HG03108 (cell line): ENCODE data around the gene MROH2A.

Experiments
- ATAC-seq: cut with Tn5 transposase; IDR thresholded peaks from one replicate; pipeline ENCODE4 v1.9.1; 2021; ENCODE audit warnings: moderate library complexity; ENCODE audit not compliant: unreplicated experiment

Gene MROH2A

GRCh38 chr2:233761040-233761769 is 16.9 kb upstream of the MROH2A start:
- ATAC-seq: no peak

DNA sequence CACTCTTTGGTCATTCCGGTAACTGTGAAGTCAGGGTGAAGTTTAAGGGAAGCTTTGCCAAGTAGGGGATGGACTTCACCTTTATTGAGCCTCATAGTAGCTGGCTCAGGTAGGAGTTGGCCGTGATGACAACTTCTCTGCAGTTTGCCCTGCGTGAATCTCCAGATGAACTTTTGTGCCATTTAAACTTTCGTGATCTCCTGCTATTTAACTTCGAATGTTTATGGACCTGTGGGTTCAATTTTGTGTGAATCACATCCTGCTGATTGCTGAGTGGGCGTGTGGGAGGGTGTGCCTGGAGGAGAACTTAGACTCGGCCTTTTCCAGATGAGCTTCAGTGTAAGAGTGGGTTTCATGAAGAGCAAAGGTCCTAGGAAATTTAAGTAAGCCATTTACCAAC is 13.9 kb upstream of the MROH2A start:
- no peak for ATAC-seq

- ATAC-seq: no peak
Observed at GRCh38 chr2:233764761-233765160, 13.4 kb upstream of the MROH2A start.

GRCh38 chr2:233766416-233766815 is 11.7 kb upstream of the MROH2A start:
- no peak for ATAC-seq

DNA sequence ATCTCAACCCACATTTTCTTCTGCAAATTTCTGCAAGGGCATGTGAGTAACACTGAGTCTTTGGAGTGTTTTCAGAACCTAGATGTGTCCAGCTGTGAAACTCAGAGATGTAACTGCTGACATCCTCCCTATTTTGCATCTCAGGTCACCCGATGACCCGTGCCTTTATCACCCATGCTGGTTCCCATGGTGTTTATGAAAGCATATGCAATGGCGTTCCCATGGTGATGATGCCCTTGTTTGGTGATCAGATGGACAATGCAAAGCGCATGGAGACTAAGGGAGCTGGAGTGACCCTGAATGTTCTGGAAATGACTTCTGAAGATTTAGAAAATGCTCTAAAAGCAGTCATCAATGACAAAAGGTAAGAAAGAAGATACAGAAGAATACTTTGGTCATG is 10.1 kb upstream of the MROH2A start:
- ATAC-seq: no peak

DNA sequence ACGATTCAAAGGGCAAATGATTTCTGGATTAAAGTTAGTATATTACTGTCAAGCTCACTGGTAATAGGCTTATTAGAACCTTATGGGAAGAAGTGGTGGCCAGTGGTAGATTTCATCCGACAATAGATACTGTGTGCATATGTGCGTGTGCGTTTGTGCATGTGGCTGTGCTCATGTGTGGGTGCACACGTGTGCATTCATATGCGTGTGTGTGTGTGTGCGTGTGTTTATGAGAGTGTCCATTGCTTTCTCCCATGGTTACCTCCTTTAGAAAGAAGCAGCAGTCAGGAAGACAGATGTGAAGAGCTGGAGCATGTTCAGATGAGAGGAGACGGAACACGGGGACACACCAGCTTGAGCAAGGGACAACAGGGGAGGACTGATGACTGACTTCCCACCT is 8.9 kb upstream of the MROH2A start:
- no peak for ATAC-seq

DNA sequence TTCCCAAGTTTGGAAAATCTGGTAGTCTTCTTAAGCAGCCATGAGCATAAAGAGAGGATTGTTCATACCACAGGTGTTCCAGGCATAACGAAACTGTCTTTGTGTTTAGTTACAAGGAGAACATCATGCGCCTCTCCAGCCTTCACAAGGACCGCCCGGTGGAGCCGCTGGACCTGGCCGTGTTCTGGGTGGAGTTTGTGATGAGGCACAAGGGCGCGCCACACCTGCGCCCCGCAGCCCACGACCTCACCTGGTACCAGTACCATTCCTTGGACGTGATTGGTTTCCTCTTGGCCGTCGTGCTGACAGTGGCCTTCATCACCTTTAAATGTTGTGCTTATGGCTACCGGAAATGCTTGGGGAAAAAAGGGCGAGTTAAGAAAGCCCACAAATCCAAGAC is 6.0 kb upstream of the MROH2A start:
- ATAC-seq: no peak

- ATAC-seq: no peak
Observed at GRCh38 chr2:233772583-233772982, 5.5 kb upstream of the MROH2A start.

DNA sequence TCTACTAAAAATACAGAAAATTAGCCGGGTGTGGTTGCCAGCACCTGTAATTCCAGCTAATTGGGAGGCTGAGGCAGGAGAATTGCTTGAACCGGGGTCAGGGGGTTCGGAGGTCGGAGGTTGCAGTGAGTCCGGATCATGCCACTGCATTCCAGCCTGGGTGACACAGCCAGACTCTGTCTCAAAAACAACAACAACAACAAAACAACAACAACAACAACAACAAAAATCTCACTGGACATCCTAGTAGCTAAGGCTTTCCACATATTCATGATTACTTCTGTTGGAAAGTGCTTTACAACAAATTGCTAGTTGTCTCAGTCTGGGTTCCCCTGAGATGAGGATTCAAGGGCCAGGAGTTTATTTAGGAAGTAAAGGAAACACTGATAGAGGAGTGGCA is 4.3 kb upstream of the MROH2A start:
- no peak for ATAC-seq

- ATAC-seq: no peak
Observed at GRCh38 chr2:233775414-233775813, 2.7 kb upstream of the MROH2A start.

DNA sequence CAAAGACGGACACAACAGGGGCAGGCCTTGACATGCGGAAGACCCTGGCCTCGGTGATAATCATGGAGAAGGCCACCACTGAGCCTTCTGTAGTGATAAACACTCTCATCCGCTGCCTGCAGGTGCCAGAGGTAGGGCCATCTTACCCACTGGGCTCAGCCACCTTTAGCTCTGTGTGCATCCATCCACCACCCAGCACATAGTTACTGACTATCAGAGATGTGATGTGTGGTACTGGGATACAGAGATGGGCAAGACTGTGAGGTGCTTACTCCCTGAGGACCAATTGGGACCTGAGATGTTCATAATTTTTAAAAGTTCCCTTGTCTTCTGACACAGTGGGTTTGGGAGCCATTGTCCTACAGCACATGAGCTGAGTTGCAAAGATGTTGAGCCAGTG is 1.6 kb downstream of the MROH2A start:
- no peak for ATAC-seq

GRCh38 chr2:233780771-233781170 is 2.6 kb downstream of the MROH2A start:
- ATAC-seq: no peak

DNA sequence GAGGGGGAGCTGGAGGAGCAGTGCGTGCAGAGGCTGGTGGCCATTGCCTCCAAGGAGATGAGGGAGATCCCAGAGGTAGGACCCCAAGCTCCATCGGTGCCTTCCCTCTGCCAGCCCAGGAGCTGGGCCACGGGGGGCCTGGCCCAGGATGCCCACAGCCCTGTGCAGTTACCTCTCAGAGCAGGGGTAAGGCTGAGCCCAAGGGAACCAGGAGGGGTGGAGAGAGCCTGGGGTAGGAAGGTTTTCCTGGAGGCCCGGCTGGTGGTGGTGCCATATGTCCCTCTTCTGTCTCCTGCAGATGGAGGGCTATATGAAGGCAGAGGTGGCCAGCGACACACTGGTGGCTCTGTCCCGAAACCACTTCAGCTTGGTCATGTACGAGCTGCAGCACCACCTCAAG is 11.4 kb downstream of the MROH2A start:
- no peak for ATAC-seq

DNA sequence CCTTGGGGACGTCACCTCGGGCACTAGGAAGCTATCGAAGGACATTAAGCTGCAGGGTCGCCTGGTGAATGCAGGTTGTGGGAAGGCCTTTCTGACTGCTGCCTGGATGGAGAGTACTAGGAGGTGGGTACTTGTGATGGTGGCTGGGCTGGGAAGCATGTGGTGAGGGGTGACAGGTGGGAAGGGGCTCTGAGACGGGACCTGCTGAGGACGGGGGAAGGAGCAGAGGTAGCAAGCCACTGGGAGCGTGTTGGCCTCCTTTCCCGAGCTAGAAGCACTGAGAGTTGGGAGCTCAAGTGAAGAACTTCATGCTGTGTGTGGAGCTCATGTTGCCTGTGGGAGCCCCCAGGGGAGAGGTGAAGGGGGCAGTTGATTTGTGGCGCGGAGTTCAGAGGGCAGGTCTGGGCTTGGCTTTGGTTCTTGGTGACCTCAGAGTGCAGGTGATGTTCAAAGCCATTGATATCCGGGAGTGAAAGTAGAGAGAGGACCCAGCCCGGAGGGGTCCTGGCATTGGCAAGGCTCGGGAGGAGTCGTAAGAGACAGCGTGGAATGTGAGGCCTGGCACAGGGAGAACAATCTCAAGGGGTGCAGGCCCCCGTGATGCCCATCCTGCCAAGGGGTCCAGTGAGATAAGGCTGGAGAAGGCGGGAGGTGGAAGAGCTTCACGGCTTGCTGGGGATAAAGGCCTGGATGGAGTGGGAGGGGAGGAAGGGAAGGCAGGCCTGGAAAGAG is 13.2 kb downstream of the MROH2A start:
- ATAC-seq: no peak

DNA sequence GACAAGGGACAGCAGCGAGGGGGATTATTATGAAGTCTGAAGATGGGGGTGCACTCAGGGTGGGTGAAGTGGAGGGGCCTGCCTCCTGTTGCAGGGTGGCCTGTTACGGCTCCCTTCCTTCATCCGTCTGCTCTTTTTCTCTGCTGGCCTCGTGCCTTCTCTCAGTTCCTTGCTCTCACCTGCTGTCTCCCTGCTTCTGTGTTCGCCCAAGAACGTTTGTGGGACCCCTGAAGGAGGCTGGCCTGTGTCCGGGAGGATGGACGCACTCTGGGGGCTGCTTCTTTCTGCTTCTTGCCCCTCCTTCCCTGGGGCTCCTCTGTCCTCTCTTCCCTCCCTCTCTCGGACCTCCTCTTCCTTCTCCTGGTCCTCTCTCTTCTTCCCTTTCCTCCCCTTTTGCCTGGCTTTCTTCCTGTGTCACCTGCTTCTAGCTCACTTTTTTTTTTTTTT is 13.8 kb downstream of the MROH2A start:
- ATAC-seq: no peak

DNA sequence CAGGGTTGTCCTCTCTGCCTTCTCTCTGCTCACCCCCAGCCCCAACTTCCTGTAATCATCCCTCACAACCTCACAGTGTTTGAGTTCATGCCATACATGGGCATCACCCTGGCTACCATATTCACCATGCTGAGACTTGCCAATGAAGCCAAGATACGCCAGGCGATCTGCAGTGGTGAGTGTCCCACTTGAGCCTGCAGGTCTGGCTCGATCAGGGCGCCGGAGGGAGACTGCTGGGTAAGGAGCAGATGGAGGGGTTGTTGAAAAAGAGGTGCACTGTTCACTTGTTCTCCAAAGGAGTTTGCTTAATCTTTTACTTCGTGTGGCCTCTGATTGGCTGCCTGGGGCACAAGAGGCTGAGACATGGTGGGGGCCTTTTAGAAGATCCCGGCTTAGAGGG is 14.6 kb downstream of the MROH2A start:
- ATAC-seq: no peak

DNA sequence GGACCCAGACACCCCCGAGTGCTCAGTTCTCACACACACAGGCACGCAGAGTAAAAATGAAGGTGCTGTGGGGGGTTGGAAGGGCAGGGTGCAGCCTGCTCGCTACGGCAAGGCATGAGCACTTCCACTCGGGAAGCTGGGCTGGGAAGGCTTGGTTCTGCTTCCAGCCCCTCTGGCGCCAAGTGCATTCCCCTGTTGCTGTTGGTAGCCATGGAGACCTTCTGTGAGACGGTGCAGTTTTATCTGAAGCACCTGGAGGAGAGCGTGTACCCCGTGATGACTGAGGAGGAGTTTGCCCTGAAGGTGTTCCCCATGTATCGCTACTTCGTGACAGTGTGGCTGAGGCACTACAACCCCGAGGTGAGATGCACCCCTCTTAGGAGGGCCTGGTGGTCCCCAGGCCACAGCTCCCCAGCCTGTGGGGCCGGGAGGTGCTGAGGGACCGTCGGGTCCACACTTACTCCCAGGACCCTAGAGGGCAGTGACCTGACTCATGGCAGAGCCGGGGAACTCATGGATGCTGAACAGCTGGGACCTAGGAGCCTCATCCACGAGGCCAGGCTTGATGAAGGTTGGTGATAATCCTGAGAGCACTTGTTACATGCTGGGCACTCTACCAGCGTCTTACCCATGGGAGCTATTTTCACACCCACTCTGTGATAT is 15.5 kb downstream of the MROH2A start:
- ATAC-seq: no peak

GRCh38 chr2:233794128-233794658 is 16.1 kb downstream of the MROH2A start:
- no peak for ATAC-seq

DNA sequence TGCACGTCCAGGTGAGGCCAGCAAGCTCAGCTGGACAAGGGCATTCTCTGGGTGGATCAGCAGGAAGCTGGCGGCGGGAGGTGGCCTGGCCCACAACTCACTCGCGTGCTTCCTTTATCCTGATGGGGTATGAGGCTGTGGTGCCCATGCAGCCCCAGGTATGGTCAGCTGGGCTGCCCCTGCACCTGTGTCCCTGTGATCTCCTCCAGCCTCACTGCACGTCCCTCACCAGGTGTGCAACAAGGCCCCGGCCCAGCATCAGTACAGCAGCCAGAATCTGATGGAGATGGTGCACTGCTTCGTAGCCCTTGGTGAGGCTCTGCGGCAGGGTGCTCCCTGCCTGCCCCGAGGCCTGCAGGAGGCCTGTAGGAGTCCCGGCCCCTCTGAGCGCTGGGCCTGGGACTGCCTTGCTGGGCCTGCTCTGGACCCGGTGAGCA is 17.6 kb downstream of the MROH2A start:
- ATAC-seq: no peak

GRCh38 chr2:233796254-233796653 is 18.1 kb downstream of the MROH2A start:
- no peak for ATAC-seq

- ATAC-seq: no peak
Observed at GRCh38 chr2:233798335-233799086, 20.4 kb downstream of the MROH2A start.
